ENCODE measurements around the gene RIN3.

The RIN3 gene

GRCh38 chr14:92507174-92507768 is 6.3 kb upstream of the RIN3 start:
- DNase-seq = no peak

- DNase-seq = no peak
Measured at GRCh38 chr14:92510972-92511371, 2.6 kb upstream of the RIN3 start.

DNA sequence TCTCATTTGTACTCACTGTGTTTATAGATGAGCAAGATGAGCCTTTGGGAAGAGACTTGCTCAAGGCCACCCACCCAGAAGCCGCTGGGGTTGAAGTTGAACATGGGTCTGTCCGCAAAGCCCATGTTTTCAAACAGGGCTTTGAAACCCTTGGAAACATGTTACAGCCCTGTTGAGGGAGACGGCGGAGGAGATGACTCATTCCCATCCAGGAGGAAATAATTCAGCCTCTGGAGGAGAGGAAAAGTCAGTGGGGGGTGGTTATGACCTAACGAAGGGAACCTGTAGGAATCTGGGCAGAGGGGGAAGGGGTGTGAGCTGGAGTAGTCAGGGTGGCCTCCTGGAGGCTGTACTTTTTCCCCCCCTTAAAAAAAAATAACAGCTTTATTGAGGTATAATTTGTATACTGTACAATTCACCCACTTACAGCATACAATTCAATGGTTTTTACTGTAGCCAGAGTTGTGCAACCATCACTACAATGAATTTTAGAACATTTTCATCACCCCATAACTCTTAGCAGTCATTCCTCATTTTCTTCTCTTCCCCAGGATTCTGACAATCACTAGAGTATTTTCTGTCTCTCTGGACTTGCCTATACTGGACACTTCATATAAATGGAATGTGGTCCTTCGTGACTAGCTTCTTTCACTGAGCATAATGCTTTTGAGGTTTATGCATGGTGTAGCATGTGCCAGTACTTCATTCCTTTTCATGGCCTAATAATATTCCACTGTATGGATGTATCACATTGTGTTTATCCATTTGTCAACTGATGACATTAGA is 1.9 kb upstream of the RIN3 start:
- DNase-seq = peak; percentile 97

DNA sequence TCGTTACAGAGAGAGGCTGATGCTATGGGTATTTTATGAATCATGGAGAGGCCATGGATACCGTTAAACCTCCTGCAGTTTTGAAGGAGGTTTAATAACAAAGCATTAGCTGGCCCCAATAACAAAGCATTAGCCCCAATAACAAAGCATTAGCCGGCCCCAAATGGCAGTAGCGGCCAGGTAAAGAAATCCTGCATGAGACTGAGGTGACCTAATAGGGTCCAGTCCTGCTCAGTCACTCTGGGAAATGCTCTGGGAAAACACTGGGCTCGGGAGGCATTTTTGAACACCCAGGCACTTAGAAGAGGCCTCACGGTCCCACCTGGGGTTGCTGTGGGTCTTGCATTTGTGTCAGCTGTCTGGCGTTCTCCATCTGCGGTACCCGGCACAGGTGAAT is 776 bp upstream of the RIN3 start:
- DNase-seq = peak; percentile 10

DNA sequence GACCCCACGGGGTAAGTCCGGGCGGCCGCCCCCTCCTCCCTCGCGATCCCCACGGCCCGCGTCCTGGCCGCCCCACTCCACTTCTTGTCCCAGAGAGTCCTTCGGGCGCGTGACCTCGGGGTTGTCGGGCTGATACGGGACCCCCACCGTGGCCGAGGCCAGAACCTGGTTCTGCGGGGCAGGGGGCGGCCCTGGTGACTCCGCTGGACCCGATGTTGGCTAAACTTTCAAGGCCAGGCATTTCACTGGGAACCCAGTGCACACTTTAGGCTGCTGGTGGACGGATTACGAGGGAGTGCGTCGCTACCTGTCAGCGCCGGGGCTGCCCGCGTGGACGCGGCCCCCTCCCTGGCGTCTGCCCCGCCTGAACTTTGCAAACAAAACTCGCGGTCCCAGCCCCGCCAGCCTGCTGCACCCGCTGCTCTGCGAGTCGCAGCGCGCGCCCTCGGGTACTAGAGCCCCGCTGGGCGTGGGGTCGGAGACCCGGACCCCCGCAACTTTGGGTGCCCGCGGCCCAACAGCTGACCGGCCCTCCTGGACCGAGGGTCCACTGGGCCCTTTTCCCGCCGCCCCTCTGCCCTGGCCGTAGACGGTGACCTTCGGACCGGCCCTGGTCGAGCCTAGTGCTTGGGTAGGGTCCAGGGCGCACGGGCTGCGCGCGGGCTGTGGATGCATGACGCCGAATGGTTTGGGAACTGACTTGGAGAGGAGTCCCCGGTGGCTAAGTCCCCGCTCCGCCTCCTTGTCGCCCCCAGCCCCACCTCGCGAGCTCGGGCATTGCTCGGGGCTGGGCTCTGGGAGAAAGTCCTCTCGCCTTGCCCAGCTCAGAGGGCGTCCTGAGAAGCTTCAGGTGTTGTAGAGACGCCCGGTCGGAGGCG is 624 bp downstream of the RIN3 start:
- DNase-seq = peak; percentile 22

- no peak for DNase-seq
Measured at GRCh38 chr14:92514844-92515514, 1.4 kb downstream of the RIN3 start.

- DNase-seq = no peak
Measured at GRCh38 chr14:92515546-92516343, 2.2 kb downstream of the RIN3 start.

- no peak for DNase-seq
Measured at GRCh38 chr14:92516344-92516965, 2.9 kb downstream of the RIN3 start.

DNA sequence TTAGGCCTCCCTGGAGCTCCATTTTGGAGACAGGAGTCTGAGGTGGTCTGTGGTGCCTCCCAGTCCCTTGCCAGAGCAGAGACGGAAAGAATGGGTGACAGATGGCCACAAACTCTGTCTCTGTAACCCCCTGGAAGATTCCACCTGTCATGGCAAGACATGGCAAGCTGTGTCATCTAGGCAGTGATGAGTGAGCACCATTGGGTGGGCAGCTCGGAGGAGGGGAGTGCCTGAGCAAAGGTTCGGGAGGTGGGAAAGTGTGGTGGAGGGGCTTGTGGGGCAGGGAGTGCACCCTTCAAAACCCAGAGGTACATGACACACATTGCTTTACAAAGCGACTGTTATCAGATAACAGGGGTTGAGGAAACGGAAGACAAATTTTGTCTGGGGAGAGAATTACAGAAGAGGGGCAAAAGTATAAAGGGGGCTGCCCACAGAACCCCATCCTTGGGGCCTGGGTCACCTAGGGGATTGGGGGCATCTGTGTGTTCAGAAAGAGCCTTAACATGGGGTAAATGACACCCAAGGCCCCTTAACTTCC is 3.5 kb downstream of the RIN3 start:
- DNase-seq = no peak

DNA sequence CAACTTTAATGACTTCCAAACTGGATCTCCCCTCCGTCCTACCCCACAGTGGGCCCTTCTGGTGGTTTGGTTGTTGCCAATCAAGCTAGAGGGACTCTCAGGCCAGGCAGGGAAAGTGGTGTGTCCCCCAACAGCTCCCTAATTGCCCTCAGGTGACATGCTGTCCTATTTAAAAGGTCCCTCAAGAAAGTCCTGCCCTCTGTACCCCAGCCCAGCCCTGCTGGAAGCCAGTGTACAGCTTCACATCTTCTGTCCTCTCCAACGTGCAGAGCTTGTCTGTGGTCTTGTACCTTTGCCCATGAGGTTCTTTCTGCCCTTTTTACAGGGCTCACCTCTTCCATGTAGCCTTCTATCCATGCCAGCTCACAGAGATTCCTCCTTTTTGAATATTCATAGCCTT is 4.2 kb downstream of the RIN3 start:
- DNase-seq = no peak

DNA sequence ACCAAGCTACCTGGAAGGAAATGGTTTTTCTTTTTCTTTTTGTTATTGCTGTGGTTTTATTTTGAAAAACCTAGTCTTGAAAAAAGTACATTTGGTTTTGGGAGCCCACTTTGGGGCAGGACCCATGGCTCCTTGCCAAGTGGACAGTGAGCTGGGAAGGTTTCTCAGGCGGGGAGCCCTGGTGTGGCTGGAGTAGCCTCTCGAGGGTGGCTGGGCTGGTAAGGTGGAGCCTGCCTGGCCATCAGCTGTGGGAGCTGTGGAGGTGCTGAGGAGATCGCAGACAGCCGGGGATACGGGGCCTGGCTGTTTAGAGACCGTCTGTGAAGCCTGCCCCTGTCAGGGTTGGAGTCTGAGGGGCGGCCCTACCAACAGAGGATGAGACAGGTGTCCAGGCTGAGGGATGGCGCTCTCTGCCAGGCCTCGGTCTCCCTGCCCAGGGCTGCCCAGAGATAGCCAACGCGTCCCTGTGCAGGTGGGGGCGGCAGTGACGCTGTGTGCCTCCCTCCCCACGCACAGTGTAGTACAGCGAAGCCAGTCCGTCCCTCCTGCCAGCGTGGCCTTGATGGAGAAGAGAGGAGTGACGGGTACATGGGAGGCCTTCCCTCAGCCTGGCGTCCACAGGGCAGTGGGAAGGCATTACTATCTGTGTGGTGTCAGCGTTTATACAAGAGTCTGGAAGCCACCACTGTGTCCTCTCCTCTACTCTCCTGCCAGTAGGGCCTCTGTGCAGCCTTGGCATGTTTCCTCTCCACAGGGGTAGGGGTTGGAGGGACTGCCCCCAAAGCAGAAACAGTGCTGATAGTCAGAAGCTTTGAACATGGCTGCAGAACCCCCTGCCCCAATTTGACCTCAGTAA is 5.9 kb downstream of the RIN3 start:
- DNase-seq = no peak

DNA sequence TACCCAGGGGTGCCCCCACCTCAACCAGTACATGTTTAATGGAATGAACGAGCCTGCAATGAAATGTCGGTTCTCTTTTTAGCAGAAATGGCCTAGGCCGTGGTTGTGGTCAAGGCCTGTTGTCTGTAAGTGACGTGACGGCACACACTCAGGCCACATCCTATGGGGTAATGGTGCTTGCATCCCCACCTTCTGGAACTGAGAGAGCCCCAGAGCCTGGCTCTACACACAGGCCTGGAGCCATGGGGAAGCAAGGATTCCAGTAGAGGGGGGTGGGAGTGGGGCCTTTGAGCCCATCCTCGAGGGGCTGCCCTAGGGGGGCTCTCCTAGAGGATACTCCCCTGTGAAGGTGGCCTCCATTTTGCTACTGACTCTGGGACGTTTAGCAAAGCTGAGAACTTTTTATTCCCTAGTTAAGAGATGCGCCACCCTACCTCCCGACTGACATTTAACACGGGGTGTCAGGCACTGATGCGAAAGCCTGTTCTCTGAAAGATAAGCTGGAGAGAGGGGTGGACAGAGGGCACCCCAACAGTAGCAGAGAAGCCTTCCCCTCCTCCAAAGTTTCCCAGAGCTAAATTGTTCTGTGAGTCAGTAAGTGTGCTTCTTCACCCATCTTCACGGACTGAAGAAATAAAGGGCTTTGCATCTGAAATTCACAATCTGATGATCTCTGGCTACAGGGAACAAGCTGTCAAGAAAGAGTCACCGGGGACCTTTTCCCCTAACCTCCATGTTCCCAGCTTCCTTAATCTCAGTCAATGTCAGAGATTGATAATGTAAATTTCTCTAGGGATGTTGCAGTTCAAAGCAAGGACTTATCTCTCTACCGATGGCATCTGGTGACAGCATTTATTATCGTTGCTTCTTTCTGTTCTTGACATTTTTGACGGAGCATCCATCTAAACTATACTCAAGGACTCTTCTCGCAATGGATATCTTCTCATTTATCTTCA is 6.8 kb downstream of the RIN3 start:
- DNase-seq = no peak

DNA sequence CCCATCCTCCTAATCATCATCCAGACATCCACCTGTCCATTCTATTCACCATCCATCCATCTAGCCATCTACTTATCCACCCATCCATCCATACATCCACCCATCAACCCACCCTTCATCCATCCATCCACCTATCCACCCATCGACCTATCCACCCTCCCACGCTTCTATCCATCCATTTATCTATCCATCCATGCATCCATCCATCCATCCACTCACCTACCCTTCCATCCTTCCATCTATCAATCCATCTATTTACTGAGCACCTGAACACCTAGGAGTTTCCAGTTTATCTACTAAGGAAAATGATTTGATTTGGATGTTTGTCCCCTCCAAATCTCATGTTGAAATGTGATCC is 7.5 kb downstream of the RIN3 start:
- no peak for DNase-seq

DNA sequence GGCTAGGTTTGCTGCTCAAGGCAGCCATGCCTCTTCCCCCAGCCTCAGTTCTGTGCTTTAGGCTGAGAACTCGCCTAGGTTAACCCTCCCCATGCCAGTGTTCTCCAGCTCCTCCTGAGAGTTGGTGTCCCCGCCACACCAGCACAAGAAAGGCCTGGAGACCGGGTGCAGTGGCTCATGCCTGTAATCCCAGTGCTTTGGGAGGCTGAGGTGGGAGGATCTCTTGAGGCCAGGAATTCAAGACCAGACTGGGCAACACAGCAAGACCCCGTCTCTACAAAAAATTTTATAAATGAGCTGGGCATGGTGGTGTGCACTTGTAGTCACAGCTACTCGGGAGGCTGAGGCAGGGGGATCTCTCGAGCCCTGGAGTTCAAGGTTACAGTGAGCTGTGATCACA is 10.2 kb downstream of the RIN3 start:
- DNase-seq = no peak

DNA sequence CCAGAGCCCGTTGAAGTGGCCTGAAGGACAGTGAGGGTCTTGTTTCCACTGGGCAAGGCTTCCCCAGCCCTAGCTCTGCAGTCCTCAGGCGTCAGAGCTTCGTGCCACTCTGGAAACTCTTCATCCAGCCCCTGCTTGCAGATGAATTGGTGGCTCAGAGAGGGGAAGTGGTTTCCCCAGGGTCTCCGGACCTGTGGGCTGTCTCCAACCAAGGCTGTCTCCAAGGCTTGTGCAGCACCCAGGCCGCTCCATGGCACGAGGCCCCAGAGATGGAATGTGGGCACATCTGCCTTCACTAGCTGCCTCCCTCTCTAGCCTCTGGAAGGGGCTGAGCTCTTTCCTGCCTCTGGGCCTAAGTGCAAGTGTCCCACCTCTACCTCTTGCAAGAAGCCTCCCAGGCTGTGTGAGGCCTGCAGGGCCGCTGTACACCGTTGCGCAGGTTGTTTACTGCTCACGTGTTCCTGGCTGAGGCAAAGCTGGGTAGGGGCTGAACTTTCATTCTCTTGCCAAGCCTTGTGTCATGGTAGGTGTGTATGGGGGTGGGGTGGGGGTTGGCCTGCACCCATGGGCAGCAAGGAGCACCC is 11.1 kb downstream of the RIN3 start:
- no peak for DNase-seq

DNA sequence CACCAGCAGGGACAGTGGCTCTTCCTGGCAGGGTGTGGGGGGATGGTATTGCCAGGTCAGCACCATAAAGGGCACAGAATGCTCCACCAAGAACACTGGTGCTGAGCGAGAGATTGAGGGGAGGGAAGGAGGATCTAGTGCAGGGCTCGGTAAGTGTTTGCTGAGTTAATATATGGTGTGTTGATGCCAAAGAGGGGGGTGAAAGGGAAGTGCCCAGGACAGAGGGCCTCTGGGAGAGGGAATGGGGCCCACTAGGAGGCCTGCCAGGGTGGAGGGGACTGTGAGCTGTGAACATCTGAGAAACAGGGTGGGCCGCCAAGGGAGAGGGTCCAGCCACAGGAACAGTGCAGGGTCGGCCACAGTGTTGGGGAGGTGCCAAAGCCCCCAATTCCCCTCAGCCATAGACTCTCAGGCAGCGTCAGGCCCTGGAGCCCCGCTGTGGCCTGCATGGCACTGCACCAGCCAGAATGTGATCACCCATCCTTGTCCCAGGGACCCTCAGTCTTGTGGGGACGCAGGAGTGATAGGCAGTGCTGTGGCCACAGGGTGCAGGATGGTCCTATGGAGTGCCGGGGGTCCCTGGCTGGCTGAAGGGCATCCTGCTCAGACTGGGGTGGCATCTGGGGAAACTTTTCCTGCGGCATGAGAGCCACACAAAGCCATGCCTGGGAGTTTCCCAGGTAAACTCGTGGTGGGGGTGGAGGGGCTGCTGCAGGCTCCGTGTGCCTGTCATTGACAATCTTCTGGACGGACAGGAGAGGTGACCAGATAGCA is 11.9 kb downstream of the RIN3 start:
- DNase-seq = no peak

DNA sequence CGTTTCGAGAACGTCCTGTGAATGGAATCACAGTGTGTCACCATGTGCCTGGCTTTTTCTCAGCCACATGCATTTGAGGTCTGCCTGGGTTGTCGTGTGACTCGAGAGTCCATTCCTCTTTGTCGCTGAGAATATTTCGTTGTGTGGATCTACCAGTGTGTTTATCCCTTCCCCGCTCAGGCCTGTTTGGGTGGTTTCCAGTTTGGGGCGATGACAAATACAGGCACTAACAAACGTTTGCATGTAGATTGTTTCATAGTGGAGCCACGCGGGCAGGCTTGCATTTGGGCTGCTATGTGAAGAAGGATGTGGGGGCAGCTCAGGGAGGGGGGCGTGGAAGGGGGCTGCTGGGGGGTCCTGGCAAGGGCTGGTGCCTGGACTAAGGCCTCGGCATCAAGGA is 14.1 kb downstream of the RIN3 start:
- peak; percentile 21 for DNase-seq
